Vagina (tissue), 2 donors: ENCODE data around the gene PRR11.

Experiments used
- POLR2A ChIP-seq, 2 donors: fragments of 450-650 bp; IDR thresholded peaks; one replicate each; pipeline ENCODE4 v1.6.1; 2017; ENCODE audit warnings: antibody characterized with exemption in 2 of 2, mild to moderate bottlenecking in 2 of 2, moderate library complexity in 2 of 2
- TF ChIP-seq, protein P1 (sequence below), 3 experiments: fragments of 450-650 bp in 2 of 3; fragments of 200-600 bp in 1 of 3; sonication (generic) in 1 of 3; IDR thresholded peaks; one replicate each; pipeline ENCODE4 v1.5.1; 2017 to 2019; ENCODE audit warnings: antibody characterized with exemption in 3 of 3, mild to moderate bottlenecking in 2 of 3, moderate library complexity in 2 of 3

GRCh38 chr17:59167571-59168001 is 12.0 kb downstream of the PRR11 start:
- TF ChIP-seq, protein P1, sequence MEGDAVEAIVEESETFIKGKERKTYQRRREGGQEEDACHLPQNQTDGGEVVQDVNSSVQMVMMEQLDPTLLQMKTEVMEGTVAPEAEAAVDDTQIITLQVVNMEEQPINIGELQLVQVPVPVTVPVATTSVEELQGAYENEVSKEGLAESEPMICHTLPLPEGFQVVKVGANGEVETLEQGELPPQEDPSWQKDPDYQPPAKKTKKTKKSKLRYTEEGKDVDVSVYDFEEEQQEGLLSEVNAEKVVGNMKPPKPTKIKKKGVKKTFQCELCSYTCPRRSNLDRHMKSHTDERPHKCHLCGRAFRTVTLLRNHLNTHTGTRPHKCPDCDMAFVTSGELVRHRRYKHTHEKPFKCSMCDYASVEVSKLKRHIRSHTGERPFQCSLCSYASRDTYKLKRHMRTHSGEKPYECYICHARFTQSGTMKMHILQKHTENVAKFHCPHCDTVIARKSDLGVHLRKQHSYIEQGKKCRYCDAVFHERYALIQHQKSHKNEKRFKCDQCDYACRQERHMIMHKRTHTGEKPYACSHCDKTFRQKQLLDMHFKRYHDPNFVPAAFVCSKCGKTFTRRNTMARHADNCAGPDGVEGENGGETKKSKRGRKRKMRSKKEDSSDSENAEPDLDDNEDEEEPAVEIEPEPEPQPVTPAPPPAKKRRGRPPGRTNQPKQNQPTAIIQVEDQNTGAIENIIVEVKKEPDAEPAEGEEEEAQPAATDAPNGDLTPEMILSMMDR (IDR thresholded peaks at IDR 0.05): no peak
- no peak for TF ChIP-seq POLR2A (IDR thresholded peaks at IDR 0.05)
